Middle frontal gyrus (tissue), 1 donor: ENCODE results near the gene MED19.
A peak's percentile ranks its signal among the peaks of the same experiment; 100 is the strongest.
"Not testable (repeated sequence)": the region's sequence is repeated elsewhere in the genome, so short reads cannot be mapped to it uniquely, and the experiment has no call there.

Source experiments
- DNase-seq: peaks from one replicate; pipeline ENCODE4 v3.0.0-alpha.2; 2015; ENCODE audit warnings: low spot score; ENCODE audit errors: extremely low spot score

Gene MED19, protein sequence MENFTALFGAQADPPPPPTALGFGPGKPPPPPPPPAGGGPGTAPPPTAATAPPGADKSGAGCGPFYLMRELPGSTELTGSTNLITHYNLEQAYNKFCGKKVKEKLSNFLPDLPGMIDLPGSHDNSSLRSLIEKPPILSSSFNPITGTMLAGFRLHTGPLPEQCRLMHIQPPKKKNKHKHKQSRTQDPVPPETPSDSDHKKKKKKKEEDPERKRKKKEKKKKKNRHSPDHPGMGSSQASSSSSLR

GRCh38 chr11:57711414-57712255 lies at the start of gene MED19:
Gene MED19, minus strand, starts transcription at chr11:57712215. Its CDS starts 36 bp downstream, at chr11:57712179.
- peak; percentile 18 for DNase-seq

GRCh38 chr11:57758174-57758573 lies 46.2 kb upstream of the MED19 start:
- DNase-seq: no peak

- no peak for DNase-seq
Measured at GRCh38 chr11:57752954-57753353, 40.9 kb upstream of the MED19 start.

GRCh38 chr11:57751676-57752253 lies 39.8 kb upstream of the MED19 start, which contains the start of gene BTBD18:
Gene BTBD18, minus strand, starts transcription at chr11:57751819. Its CDS starts 631 bp downstream, at chr11:57751188.
- DNase-seq: no peak

DNA sequence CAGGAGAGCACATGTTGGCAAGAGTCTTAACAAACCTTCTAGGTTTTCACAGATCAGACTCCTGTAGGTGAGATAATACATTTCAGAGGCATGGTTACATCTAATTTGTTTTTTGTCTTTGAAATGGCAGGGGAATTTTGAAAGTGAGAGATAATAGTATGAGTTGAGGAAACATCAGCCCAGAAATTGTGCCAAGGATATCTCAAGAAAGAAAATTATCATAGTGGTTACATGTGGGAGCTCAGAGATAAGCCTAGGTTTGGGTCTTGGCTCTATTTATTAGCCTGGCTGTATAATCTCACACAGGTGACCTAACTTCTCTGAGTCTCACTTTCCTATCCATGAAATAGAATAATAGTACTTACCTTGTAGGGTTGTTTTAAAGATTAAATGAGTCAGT lies 39.2 kb upstream of the MED19 start:
- no peak for DNase-seq

GRCh38 chr11:57746920-57747319 lies 34.9 kb upstream of the MED19 start:
- DNase-seq: no peak

- DNase-seq: no peak
Measured at GRCh38 chr11:57745206-57745605, 33.2 kb upstream of the MED19 start.

DNA sequence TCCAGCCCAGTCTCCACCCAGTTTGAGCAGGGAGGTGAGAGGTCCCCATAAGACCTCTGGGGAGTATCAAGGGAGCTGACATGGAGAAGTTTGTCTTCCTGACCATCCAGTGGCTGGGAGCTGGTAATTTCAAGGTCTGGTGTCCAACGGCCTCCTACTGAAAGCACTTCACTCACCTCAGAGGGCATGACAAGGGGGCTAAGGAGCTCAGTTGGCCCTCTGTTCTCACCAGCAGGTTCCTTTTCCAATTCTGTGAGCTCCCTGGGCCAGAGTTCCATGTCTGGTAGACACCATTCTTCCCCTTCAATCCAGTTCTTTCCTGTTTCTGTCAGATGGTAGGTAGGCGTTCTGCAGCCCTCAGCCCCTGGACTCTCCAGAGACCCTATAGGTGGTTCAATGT lies 32.3 kb upstream of the MED19 start:
- DNase-seq: no peak

GRCh38 chr11:57742087-57742452 lies 30.1 kb upstream of the MED19 start:
- DNase-seq: no peak

GRCh38 chr11:57741132-57742086 lies 29.4 kb upstream of the MED19 start, which contains the start of gene SELENOH:
Gene SELENOH, plus strand, starts transcription at chr11:57741491. Its CDS starts 105 bp downstream, at chr11:57741596.
- peak; percentile 92 for DNase-seq

- no peak for DNase-seq
Measured at GRCh38 chr11:57735619-57736298, 23.7 kb upstream of the MED19 start.

DNA sequence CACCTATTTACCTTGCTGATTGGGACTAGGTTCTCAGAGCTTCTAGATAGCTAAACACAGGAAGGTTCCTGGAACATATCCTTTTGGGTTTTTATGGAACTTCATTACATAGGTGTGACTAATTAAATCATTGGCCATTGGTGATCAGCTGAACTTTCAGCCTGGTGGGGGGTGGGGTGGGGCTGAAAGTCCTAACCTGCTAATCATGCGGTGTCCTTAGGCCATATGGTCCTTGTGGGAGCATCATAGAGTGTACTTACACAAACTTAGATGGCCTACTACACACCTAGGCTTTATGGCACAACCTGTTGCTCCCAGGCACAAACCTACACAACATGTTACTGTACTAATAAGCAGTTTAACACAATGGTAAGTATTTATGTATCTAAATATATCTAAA lies 20.6 kb upstream of the MED19 start:
- no peak for DNase-seq

DNA sequence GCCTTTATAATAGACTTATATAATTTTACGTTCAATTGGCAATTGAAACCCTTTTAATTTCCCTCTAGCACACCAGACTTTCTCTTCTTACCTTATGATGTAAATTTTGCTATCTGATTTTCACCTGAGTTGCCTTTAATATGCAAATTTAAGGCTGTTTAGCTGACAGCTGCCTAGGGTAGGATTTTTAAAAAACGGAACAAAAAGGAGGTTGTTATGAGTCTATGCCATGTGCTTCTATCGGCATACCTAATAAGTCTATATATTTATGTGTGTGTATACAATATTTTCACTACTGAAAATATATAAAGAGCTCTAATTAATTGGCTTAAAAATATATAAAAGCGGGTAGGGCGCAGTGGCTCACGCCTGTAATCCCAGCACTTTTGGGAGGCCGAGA lies 17.5 kb upstream of the MED19 start:
- no peak for DNase-seq

DNA sequence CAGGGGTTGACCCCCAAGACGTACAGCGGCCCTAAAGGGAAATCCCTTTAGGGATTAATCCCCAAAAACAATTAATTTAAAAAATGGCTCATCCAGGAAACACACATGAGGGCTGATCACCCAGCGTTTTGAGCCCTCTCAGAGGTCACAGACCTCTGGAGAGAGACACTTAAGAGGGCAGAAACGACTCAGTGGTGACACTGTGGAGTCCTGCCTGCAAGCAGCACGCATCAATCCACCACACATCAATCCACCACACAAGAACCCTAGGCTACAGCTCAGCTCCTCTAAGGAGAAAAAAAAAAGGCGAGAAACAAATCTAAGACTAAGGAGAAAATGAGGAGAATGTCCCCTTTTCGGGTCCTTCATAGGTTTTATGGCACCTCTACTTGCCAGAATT lies 16.8 kb upstream of the MED19 start:
- DNase-seq: no peak

GRCh38 chr11:57727185-57727584 lies 15.2 kb upstream of the MED19 start:
- no peak for DNase-seq

GRCh38 chr11:57716726-57717125 lies 4.7 kb upstream of the MED19 start:
- not testable (repeated sequence) for DNase-seq

- DNase-seq: no peak
Measured at GRCh38 chr11:57713835-57714234, 1.8 kb upstream of the MED19 start.

DNA sequence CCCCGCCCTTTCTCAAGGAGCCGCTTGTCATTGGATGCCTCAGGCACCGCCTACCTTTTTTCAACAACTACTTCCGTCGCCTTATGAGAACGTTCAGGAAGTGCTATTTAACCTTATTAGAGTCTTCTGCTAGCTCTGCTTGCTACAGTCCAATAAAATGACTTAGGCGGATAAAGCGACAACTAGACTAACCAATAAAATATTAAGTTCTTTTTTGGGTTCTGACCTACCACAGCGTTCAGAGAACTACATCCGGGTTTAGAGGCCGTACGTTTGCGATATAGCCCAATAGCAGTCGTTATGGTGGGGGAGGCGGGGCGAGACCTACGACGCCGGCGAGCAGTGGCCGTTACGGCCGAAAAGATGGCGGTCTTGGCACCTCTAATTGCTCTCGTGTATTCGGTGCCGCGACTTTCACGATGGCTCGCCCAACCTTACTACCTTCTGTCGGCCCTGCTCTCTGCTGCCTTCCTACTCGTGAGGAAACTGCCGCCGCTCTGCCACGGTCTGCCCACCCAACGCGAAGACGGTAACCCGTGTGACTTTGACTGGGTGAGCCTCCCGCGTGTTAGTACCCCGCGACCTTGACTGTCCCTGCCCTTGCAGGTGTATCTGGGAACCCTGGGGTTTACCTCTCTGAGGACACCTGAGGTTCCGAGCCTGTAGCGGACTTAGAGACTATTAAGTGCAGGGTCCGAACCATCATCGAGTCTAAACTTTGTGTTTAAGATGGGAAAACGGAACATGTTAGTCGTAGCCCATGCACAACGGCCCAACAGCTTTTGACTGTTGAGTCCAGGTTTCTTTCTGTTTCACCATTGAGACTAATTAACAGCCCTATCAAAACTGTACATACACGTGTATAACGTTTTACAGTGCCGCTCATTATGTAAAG lies 488 bp upstream of the MED19 start, which contains the start of gene TMX2:
Gene TMX2 (plus strand): TSS at position 338 of the 895 bp plus-strand sequence. CDS start 26 bp downstream, at position 364.
- peak; percentile 96 for DNase-seq

DNA sequence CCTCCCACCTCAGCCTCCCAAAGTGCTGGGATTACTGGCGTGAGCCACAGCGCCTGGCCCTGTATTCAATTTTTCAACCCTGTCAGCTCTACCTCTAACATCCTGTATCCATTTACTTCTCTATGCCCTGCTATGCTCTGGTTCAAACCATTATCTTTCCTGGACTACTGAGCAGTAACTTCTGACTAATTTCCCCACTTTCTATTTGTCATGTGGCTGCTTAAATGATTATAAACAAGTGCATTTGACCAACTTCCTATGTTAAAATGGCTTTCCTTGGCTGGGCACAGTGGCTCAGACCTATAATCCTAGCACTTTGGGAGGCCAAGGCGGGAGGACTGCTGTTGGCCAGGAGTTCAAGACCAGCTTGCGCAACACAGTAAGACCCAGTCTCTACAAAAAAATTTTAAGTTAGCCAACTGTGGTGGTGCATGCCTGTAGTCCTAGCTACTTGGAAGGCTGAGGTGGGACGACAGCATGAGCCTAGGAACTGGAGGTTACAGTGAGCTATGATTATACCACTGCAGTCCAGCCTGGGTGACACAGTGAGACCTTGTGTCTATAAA lies 2.1 kb downstream of the MED19 start:
- DNase-seq: no peak
